DMS79 treated with DMSO at 0.1 percent for 48 hours (cell line): ENCODE measurements around the gene RGL3.
"Not testable (repeated sequence)": the region's sequence is repeated elsewhere in the genome, so short reads cannot be mapped to it uniquely, and the experiment has no call there.

ENCODE experiments used
- DNase-seq: peaks from one replicate; lab custom pipeline; 2025; lab: John Stamatoyannopoulos, UW

Gene RGL3

GRCh38 chr19:11361771-11362731, 57.1 kb downstream of the RGL3 start:
- DNase-seq = no peak

GRCh38 chr19:11361037-11361770, 57.9 kb downstream of the RGL3 start:
- DNase-seq = no peak

DNA sequence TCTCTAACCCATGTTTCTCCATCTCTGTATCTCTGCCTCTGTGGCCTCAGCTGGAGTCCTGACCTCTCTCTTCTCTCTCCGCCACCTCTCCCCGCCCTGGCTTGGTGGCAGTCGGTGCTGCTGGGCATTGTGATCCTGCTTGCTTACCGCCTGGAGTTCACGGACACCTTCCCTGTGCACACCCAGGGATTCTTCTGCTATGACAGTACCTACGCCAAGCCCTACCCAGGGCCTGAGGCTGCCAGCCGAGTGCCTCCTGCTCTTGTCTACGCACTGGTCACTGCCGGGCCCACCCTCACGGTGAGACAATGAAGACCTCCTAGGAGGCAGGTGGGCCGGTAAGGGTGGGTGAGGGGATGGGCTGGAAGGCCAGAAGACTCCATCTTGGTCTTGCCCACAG, 59.7 kb downstream of the RGL3 start:
- DNase-seq = no peak

DNA sequence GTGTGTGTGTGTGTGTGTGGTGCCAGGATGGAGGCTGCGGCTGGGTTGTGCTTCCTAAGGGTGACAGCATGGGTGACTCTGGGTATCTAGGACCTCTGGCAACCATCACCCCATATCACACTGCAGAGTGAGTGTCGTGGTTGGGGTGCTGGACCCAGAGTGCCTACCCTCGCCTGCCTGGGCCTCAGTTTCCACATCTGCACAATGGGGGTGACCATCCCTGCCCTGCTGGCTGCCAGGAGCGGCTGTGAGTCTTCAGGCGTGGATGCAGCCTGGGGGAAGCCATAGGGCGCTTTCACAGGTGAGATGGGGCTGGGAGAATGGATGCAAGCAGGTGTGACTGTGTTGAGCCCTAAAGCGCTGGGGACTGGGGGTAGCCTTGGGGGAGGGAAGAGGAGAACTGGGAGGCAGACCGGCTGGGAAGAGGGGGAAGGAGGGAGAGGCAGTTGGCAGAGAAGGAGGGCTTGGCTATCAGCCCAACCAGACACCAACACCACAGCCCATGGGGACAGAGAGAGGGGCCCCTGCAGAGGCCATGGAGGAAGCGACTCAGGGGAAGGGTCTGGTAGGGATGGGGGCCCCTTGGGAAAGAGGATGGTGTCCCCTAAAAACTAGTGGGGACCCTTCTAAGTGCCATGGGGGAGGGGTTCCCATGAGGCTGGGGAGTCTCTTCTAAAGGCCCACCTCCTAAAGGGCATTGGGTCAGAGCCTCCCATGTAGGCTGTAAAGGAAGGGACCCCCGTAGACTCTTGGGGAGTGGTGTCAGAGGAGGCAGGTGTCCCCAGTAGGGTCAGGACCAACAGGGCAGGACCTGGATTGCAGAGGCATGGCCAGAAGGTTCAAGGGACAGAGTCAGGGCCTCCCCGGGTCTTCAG, 62.2 kb downstream of the RGL3 start:
- no peak for DNase-seq

DNA sequence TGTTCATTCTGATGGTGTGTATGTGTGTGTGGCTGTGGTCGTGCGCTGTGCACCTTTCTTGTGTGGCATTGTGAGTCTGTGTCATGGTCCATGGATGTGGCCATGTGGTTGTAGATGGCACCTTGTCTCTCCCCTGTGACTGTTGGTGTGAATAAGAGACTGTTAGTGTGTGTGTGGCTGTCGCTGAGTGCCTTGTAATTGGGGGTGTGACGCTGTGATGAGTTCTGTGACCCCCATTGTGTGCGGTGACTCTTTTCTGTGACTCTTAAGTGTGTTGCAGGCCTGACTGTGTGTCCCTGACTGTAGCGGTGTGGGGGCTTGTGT, 63.1 kb downstream of the RGL3 start:
- DNase-seq = no peak

GRCh38 chr19:11355160-11356073, 63.7 kb downstream of the RGL3 start, which contains the start of gene PLPPR2:
TSS of gene PLPPR2 (plus strand) at chr19:11355432. CDS start at chr19:11357674, 2,242 bp downstream.
- DNase-seq = peak; percentile 44

DNA sequence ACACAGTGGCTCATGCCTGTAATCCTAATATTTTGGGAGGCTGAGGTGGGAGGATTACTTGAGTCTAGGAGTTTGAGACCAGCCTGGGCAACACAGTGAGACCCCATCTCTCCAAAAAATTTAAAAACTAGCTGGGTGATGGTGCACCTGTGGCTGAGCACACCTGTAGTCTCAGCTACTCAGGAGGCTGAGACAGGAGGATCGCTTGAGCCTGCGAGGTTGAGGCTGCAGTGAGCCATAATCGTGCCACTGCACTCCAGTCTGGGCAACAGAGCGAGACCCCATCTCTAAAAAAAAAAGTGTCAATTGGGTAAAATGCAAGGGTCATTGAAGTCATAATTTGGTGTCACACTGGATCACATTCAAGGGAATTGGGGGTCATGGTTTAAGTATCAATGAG, 65.0 kb downstream of the RGL3 start:
- DNase-seq = not testable (repeated sequence)

DNA sequence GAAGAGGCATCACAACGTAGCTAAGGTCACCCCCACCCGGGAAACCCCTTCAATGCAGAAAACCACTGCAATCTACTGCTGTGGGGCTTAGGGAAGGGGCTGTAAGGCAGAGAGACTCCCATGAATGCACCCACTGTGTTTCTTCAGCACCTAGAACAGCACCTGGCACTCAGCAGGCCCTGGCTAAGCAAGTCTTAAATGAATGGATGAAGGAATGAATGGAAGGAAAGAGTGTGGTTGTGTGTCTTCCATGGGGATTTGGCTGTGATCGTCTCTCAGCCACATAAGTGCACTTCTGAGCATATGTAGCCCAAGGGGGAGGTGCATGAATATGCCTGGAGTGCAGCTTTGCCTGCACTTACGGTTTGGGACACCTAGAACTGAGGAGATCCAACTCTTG, 69.9 kb downstream of the RGL3 start:
- DNase-seq = no peak

DNA sequence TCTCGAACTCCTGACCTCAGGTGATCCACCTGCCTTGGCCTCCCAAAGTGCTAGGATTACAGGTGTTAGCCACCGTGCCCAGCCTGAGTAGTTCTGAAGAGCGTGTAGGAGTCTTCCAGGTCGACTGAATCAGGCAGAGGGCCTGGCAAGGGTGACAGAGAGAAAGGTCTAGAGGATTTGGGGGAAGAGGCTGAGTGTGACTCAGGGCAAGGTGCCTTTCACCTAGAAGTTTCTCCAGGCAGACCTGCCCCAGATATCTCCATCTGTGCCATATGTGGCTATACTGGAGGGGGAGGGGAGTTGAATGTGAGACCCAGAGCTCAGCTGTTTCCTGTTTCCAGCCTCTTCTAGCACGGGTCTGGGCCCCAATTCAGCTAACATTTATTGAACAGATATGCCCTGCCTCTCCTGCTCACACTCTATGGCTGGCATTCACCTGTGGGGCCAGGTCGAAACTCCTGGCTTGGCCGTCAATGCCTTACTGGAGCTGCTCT, 71.5 kb downstream of the RGL3 start:
- no peak for DNase-seq

DNA sequence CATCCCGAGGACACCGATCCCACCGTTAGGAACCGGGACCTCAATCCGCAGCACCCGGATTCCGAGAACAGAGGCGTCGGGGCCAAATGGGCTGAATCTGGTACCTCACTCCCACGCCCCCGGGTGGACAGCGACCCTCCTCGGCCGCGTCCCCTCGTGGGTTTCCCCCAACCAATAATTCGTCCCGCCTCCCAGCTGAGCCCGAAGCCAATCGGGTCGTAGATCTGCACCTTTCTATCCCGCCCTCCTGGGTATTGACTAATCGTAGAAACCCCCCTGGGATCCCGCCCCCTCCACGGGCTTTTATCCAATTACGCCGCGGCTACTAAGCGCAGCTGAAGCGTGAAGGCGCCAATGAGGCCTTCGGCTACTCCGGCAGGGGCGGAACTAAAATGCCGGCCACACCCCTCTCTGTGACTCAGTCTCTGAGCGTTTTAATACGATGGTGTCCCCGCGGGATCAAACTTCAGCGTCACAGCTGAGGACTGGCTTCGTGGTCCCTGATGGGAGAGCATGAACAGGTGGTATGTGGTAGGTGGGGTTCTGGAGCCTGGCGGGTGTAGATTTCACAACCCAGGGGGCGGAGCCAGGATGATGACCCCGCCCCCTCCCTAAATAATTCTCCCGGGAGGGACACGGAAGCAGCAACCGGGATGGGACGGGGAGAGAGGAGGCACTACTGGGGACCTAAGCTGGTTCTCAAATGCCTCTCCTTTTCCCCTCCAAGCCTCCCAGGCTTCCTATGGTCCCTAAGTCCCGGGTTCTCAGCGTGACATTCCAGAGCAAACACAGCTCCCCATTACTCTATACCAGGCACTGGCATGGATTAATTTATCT, 72.8 kb downstream of the RGL3 start, which contains the start of the genes CCDC159 and TMEM205:
Gene CCDC159 (plus strand): TSS at position 416 of the 837 bp plus-strand sequence. CDS start 88 bp downstream, at position 504.
Gene TMEM205 (minus strand): TSS at position 165 of the 837 bp plus-strand sequence. CDS start 649 bp downstream, outside the sequence.
- peak; percentile 98 for DNase-seq

- peak; percentile 40 for DNase-seq
Measured at GRCh38 chr19:11345122-11345803, 73.9 kb downstream of the RGL3 start.
